ENCODE measurements around the gene CORO1C.

Gene CORO1C

DNA sequence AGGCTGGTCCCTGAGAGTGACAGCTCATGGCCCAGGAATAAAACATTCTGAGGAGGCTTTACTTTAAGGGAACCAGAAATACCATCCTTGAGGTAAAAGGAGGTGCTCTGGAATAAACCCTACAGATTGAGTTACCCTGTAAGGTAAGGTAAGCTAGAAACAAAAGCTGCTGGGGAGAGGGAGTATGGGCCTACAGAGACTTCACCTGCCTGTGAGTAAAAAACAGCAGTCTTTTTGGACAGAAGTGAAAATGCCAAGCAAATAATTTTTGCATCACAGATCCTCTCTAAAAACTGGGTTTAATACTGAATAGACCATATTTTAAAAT, 41.2 kb downstream of the CORO1C start:
- peak overlapping the region; percentile 71 for H3K27ac ChIP-seq (ENCODE audit: insufficient read depth, low read depth, low read length, poor library complexity, severe bottlenecking)
- peaks cover 3% of the 10 kb centered on the region for H3K36me3 ChIP-seq (ENCODE audit: control insufficient read depth, insufficient read depth, low read length)
- H3K4me1 ChIP-seq (ENCODE audit: control insufficient read depth, insufficient read depth, low read length), result peaks cover 35% of the 10 kb centered on the region
- H3K27me3 ChIP-seq (ENCODE audit: control insufficient read depth, insufficient read depth, low read length, poor library complexity, severe bottlenecking), result no peaks in the 10 kb centered on the region
- H3K9me3 ChIP-seq (ENCODE audit: control insufficient read depth, low read length), result no peaks in the 10 kb centered on the region
- no peak overlapping the region for H3K4me3 ChIP-seq (ENCODE audit: insufficient read depth, low read depth, low read length)

GRCh38 chr12:108689314-108690190, 41.8 kb downstream of the CORO1C start:
- no peak overlapping the region for H3K4me3 ChIP-seq (ENCODE audit: insufficient read depth, low read depth, low read length)
- no peaks in the 10 kb centered on the region for H3K9me3 ChIP-seq (ENCODE audit: control insufficient read depth, low read length)
- H3K4me1 ChIP-seq (ENCODE audit: control insufficient read depth, insufficient read depth, low read length), result peaks cover 36% of the 10 kb centered on the region
- no peaks in the 10 kb centered on the region for H3K27me3 ChIP-seq (ENCODE audit: control insufficient read depth, insufficient read depth, low read length, poor library complexity, severe bottlenecking)
- H3K27ac ChIP-seq (ENCODE audit: insufficient read depth, low read depth, low read length, poor library complexity, severe bottlenecking), result peak overlapping the region; percentile 71
- 65 to 77% methylated on average over 6 to 7 of the region's 7 CpGs for WGBS, 2 experiments
- H3K36me3 ChIP-seq (ENCODE audit: control insufficient read depth, insufficient read depth, low read length), result no peaks in the 10 kb centered on the region

GRCh38 chr12:108686780-108687179, 44.5 kb downstream of the CORO1C start:
- H3K4me1 ChIP-seq (ENCODE audit: control insufficient read depth, insufficient read depth, low read length), result peaks cover 25% of the 10 kb centered on the region
- no peak overlapping the region for H3K27ac ChIP-seq (ENCODE audit: insufficient read depth, low read depth, low read length, poor library complexity, severe bottlenecking)
- H3K9me3 ChIP-seq (ENCODE audit: control insufficient read depth, low read length), result no peaks in the 10 kb centered on the region
- no peaks in the 10 kb centered on the region for H3K27me3 ChIP-seq (ENCODE audit: control insufficient read depth, insufficient read depth, low read length, poor library complexity, severe bottlenecking)
- 93 to 94% methylated on average over 5 to 6 of the region's 6 CpGs for WGBS, 2 experiments
- no peaks in the 10 kb centered on the region for H3K36me3 ChIP-seq (ENCODE audit: control insufficient read depth, insufficient read depth, low read length)
- H3K4me3 ChIP-seq (ENCODE audit: insufficient read depth, low read depth, low read length), result no peak overlapping the region

- H3K36me3 ChIP-seq (ENCODE audit: control insufficient read depth, insufficient read depth, low read length), result no peaks in the 10 kb centered on the region
- WGBS, 2 experiments, result 76 to 93% methylated on average over 4 of the region's 4 CpGs
- peaks cover 18% of the 10 kb centered on the region for H3K4me1 ChIP-seq (ENCODE audit: control insufficient read depth, insufficient read depth, low read length)
- H3K27me3 ChIP-seq (ENCODE audit: control insufficient read depth, insufficient read depth, low read length, poor library complexity, severe bottlenecking), result no peaks in the 10 kb centered on the region
- no peak overlapping the region for H3K27ac ChIP-seq (ENCODE audit: insufficient read depth, low read depth, low read length, poor library complexity, severe bottlenecking)
- H3K4me3 ChIP-seq (ENCODE audit: insufficient read depth, low read depth, low read length), result no peak overlapping the region
- no peaks in the 10 kb centered on the region for H3K9me3 ChIP-seq (ENCODE audit: control insufficient read depth, low read length)
Measured at GRCh38 chr12:108685469-108686260, 45.7 kb downstream of the CORO1C start.

GRCh38 chr12:108683906-108684556, 47.3 kb downstream of the CORO1C start:
- no peak overlapping the region for H3K27ac ChIP-seq (ENCODE audit: insufficient read depth, low read depth, low read length, poor library complexity, severe bottlenecking)
- 91 to 100% methylated on average over 1 to 4 of the region's 4 CpGs for WGBS, 2 experiments
- H3K4me3 ChIP-seq (ENCODE audit: insufficient read depth, low read depth, low read length), result no peak overlapping the region
- H3K9me3 ChIP-seq (ENCODE audit: control insufficient read depth, low read length), result no peaks in the 10 kb centered on the region
- H3K36me3 ChIP-seq (ENCODE audit: control insufficient read depth, insufficient read depth, low read length), result no peaks in the 10 kb centered on the region
- H3K27me3 ChIP-seq (ENCODE audit: control insufficient read depth, insufficient read depth, low read length, poor library complexity, severe bottlenecking), result no peaks in the 10 kb centered on the region
- peaks cover 3% of the 10 kb centered on the region for H3K4me1 ChIP-seq (ENCODE audit: control insufficient read depth, insufficient read depth, low read length)

DNA sequence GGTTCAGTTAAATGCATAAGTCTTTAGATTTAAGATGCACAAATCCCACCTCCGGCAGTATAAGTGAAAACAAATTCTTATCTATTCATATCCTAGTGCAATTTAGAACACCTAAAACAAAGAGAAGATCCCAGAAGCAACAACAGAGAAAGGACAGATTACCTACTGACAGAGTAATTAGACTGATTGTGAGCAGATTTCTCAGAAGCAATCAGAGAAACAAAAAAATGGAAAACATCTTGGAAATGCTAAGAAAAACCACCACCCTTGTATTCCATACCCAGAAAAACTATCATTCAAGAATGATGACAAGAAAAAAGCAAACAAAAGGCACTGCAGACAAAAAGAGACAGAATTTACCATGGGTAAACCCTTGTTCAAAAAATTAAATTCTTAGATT, 50.0 kb downstream of the CORO1C start:
- Histone ChIP-seq H3K4me3 (ENCODE audit: insufficient read depth, low read depth, low read length) (no peak overlapping the region), H3K27me3 (ENCODE audit: control insufficient read depth, insufficient read depth, low read length, poor library complexity, severe bottlenecking) (no peaks in the 10 kb centered on the region), H3K4me1 (ENCODE audit: control insufficient read depth, insufficient read depth, low read length) (peaks cover 3% of the 10 kb centered on the region), H3K36me3 (ENCODE audit: control insufficient read depth, insufficient read depth, low read length) (peaks cover 6% of the 10 kb centered on the region), H3K27ac (ENCODE audit: insufficient read depth, low read depth, low read length, poor library complexity, severe bottlenecking) (no peak overlapping the region), H3K9me3 (ENCODE audit: control insufficient read depth, low read length) (no peaks in the 10 kb centered on the region)
- 93 to 100% methylated on average over 1 of the region's 1 CpG for WGBS, 2 experiments

- 84 to 97% methylated on average over 1 of the region's 1 CpG for WGBS, 2 experiments
- Histone ChIP-seq H3K4me1 (ENCODE audit: control insufficient read depth, insufficient read depth, low read length) (no peaks in the 10 kb centered on the region), H3K36me3 (ENCODE audit: control insufficient read depth, insufficient read depth, low read length) (peaks cover 10% of the 10 kb centered on the region), H3K9me3 (ENCODE audit: control insufficient read depth, low read length) (no peaks in the 10 kb centered on the region), H3K27ac (ENCODE audit: insufficient read depth, low read depth, low read length, poor library complexity, severe bottlenecking) (no peak overlapping the region), H3K27me3 (ENCODE audit: control insufficient read depth, insufficient read depth, low read length, poor library complexity, severe bottlenecking) (no peaks in the 10 kb centered on the region), H3K4me3 (ENCODE audit: insufficient read depth, low read depth, low read length) (no peak overlapping the region)
Measured at GRCh38 chr12:108679106-108679681, 52.1 kb downstream of the CORO1C start.

- Histone ChIP-seq H3K4me3 (ENCODE audit: insufficient read depth, low read depth, low read length) (no peak overlapping the region), H3K36me3 (ENCODE audit: control insufficient read depth, insufficient read depth, low read length) (peaks cover 10% of the 10 kb centered on the region), H3K4me1 (ENCODE audit: control insufficient read depth, insufficient read depth, low read length) (no peaks in the 10 kb centered on the region), H3K27ac (ENCODE audit: insufficient read depth, low read depth, low read length, poor library complexity, severe bottlenecking) (no peak overlapping the region), H3K27me3 (ENCODE audit: control insufficient read depth, insufficient read depth, low read length, poor library complexity, severe bottlenecking) (no peaks in the 10 kb centered on the region), H3K9me3 (ENCODE audit: control insufficient read depth, low read length) (no peaks in the 10 kb centered on the region)
- WGBS, 2 experiments, result 94 to 96% methylated on average over 9 of the region's 9 CpGs
Measured at GRCh38 chr12:108678104-108678730, 53.1 kb downstream of the CORO1C start.

- Histone ChIP-seq H3K36me3 (ENCODE audit: control insufficient read depth, insufficient read depth, low read length) (peaks cover 10% of the 10 kb centered on the region), H3K9me3 (ENCODE audit: control insufficient read depth, low read length) (no peaks in the 10 kb centered on the region), H3K27ac (ENCODE audit: insufficient read depth, low read depth, low read length, poor library complexity, severe bottlenecking) (no peak overlapping the region), H3K4me3 (ENCODE audit: insufficient read depth, low read depth, low read length) (no peak overlapping the region), H3K27me3 (ENCODE audit: control insufficient read depth, insufficient read depth, low read length, poor library complexity, severe bottlenecking) (no peaks in the 10 kb centered on the region), H3K4me1 (ENCODE audit: control insufficient read depth, insufficient read depth, low read length) (no peaks in the 10 kb centered on the region)
- WGBS, 2 experiments, result 94 to 98% methylated on average over 2 to 3 of the region's 3 CpGs
Measured at GRCh38 chr12:108677381-108677780, 53.9 kb downstream of the CORO1C start.

Measured in ectodermal cell (in vitro differentiated cells).